NCI-H146 treated with DMSO at 0.1 percent for 48 hours (cell line): ENCODE data around the gene KRT23.

Experiments
- DNase-seq: peaks from one replicate; lab custom pipeline; 2025; ENCODE audit not compliant: unreplicated experiment; lab: John Stamatoyannopoulos, UW

Gene KRT23, protein sequence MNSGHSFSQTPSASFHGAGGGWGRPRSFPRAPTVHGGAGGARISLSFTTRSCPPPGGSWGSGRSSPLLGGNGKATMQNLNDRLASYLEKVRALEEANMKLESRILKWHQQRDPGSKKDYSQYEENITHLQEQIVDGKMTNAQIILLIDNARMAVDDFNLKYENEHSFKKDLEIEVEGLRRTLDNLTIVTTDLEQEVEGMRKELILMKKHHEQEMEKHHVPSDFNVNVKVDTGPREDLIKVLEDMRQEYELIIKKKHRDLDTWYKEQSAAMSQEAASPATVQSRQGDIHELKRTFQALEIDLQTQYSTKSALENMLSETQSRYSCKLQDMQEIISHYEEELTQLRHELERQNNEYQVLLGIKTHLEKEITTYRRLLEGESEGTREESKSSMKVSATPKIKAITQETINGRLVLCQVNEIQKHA

DNA sequence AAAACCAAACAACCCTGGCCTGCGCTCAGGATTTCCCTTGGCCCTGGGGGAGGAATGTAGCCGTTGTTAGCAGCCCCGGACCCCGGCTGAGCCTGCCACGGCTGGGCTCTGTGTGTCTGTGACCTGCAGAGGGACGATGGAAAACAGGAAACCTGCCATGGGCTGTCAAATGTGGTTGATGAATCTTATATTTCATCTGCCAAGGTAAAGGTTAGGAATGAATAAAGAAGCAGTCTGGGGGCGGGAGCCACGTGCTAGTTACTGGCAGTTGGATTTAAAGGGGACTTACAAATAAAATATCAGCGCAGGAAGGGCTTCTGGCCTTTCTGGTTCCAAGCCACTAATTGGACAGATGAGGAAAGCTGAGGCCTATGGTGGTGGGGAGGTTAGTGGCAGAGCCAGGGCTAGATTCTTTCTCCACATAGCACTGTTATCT lies at the start of gene KRT23:
Gene KRT23, minus strand, starts transcription at position 263 of the 436 bp plus-strand sequence. CDS start 1,043 bp downstream, outside the sequence.
- no peak for DNase-seq

GRCh38 chr17:40986920-40987319 lies 49.5 kb upstream of the KRT23 start:
- DNase-seq, result no peak

DNA sequence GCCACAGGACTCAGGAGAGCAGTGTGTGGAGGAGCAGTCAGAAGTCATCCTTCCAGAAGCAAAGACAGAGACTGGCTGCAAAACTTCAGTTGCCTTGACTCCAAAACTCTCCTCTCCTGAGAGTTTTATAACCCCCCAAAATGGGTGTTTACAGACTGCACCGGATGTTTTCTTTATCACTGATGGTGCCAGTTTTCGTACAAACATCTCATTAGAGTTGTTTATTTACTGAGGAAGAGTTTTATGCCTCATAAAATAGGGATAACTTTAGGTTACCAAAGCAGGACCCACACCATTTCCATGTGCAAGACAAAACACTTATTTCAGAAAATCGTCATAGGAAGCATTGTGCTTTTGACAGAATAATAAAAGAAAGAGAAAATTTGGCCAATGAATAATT lies 46.8 kb upstream of the KRT23 start, which contains the start of gene KRT40:
Gene KRT40, minus strand, starts transcription at position 101 of the 400 bp plus-strand sequence. Its CDS starts 53 bp downstream, at position 48.
- no peak for DNase-seq

DNA sequence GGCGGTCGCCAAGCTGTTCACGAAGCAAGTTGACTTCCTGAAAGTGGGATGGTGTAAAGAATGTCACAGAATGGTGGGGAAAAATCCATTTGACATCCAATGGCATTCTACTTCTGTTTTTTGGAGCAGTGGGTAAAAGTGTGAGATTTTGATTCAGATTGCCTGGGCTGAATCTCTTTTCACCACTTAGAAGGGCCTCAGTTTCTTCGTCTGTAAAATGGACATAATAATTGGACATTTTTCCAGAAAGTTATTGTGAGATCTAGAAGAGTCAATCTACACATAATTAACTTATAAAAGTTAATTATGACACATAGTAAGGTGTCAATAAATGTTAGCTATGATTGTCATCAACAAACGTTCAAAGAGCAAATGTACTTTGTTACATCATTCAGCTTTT lies 43.7 kb upstream of the KRT23 start:
- no peak for DNase-seq

GRCh38 chr17:40980596-40980995 lies 43.1 kb upstream of the KRT23 start:
- DNase-seq, result no peak

- DNase-seq, result no peak
These were observed 42.7 kb upstream of the KRT23 start for GRCh38 chr17:40980117-40980516.

- DNase-seq, result no peak
These were observed 41.2 kb upstream of the KRT23 start for GRCh38 chr17:40978575-40979151.

DNA sequence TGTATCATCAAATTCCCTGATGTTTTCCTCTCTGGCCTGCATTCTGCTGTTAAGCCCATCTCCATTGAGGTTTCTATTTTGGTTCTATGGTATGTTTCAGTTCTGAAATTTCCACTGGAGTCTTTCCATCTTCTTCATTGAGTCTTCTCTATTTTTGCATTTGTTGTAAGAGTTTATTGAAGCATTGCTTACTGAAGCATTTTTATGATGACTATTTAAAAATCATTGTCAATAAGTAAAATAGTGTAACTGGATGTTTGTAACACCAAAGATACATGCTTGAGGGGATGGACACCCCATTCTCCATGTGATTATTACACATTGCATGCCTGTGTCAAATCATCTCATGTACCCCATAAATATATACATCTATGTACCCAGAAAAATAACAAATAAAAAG lies 38.1 kb upstream of the KRT23 start:
- no peak for DNase-seq

DNA sequence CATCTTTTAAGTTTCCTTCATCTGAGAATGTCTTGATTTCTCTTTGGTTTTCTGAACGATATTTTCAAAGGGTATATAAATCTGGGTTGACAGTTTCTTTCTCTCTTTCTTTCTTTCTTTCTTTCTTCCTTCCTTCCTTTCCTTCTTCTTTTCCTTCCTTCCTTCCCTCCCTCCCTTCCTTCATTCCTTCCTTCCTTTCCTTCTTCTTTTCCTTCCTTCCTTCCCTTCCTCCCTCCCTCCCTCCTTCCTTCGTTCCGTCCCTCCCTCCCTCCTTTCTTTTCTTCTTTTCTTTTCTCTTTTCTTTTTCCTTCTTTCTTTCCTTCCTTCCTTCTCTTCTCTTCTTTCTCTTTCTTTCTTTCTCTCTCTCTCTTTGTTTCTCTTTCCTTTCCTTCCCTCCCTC lies 36.9 kb upstream of the KRT23 start:
- DNase-seq, result no peak

GRCh38 chr17:40967582-40967981 lies 30.1 kb upstream of the KRT23 start:
- DNase-seq, result no peak

DNA sequence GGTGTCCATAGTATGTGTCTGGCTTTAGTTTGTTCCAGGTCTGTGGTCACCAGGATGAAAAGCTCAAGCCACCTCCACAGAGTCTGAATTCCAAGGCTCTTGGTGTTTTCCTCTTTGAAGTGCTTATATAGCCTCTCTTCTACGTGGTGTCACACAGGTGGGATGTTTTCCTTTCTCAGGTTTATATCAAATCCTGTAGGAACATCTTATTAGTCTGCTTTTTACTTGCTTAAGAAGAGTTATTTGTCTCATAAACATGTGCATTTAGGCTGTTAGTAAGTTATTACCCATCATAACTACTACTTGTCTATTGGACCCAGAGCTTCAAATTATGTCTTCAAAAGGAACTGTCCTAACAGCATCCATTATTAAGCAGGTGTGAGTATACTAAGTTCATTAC lies 29.4 kb upstream of the KRT23 start, which contains the start of gene KRT39:
Gene KRT39, minus strand, starts transcription at position 101 of the 400 bp plus-strand sequence. Its CDS starts 92 bp downstream, at position 9.
- no peak for DNase-seq

- peak; percentile 2 for DNase-seq
These were observed 26.4 kb upstream of the KRT23 start for GRCh38 chr17:40963838-40964237.

GRCh38 chr17:40962059-40962561 lies 24.7 kb upstream of the KRT23 start:
- no peak for DNase-seq

DNA sequence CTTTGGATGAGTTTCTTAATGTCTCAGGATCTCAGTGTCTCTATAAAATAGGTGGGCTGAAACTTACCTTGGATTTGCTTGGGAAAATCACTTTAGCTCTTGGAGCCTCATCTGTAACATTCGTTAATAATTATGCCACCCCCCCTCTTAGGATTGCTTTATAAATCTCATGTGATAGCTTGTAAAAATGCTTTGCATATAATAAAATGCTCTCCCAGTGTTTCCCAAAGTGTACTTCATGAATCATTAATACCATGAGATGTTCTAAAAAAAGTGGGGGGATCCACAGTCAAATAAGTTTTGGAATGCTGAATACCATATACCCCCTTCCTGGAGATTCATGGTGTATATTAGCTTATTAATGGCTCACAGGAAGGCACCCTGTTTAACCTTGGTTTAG lies 24.1 kb upstream of the KRT23 start:
- DNase-seq, result no peak

DNA sequence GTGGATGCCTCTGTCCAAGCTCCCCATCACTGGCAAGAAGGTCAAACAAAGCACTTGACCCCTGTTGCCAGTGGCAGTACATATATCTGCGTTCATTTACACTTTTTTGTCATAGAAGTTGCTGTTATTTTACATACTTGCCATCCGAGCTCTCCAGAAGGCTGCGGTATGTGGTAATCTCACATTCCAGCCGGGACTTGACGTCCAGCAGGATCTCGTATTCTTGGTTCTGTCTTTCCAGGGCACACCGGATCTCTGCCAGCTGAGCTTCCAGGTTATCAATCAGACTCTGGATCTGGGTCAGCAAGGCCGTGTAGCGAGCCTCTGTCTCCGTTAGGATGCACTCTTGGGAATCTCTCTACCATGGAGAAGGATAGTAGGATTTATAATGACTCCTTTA lies 22.7 kb upstream of the KRT23 start:
- DNase-seq, result no peak

- no peak for DNase-seq
These were observed 20.9 kb upstream of the KRT23 start for GRCh38 chr17:40958086-40958953.

- DNase-seq, result no peak
These were observed 19.2 kb upstream of the KRT23 start for GRCh38 chr17:40956401-40957254.

GRCh38 chr17:40953881-40954280 lies 16.4 kb upstream of the KRT23 start:
- no peak for DNase-seq

DNA sequence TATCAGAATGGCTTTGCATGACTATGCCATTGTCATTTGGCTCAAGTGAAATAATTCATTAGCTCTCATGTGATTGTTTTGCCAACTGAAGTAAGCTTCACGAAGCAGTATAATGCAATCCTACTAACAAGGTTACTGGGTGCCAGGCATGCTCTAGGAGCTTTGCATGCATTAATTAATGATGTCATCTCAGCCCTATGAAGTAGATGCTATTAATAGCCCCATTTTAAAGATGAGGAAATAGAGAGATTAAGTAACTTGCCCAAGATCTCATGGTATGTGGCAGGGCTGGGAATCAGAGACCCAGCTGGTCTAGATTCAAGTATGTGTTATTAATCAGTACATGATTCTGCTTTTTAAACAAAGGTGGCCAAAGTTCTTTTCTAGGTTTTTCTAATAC lies 15.2 kb upstream of the KRT23 start:
- DNase-seq, result no peak

GRCh38 chr17:40952154-40952553 lies 14.7 kb upstream of the KRT23 start:
- no peak for DNase-seq
